HG03469 (cell line): Measurements from ENCODE around the gene SH2D2A.

Experiments used
- ATAC-seq: cut with Tn5 transposase; IDR thresholded peaks from one replicate; pipeline ENCODE4 v1.9.1; 2021; ENCODE audit warnings: mild to moderate bottlenecking, moderate library complexity, moderate number of reproducible peaks; ENCODE audit not compliant: unreplicated experiment

Gene SH2D2A

GRCh38 chr1:156848461-156849150, 32.0 kb upstream of the SH2D2A start:
- no peak for ATAC-seq

- no peak for ATAC-seq
These were observed 31.2 kb upstream of the SH2D2A start for GRCh38 chr1:156847591-156848460.

DNA sequence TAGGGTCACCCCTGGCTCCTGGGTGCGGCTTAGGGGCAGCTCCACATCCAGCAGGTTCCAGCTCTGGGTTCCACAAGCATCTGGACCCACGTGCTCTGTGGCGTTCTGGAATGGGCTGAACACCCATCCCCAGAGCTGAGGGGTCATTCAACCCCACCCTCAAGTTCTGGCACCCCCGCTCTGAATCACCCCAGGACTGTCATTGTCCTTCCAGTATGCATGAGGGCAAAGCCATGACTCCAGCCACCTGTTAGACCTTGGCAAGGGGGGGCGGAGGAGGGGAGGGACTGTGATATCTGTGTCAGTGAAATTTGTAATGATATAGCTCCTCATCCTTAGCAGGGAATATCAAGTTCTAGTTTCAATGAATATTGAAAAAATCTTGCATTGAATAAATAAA, 30.0 kb upstream of the SH2D2A start:
- no peak for ATAC-seq

GRCh38 chr1:156845953-156846545, 29.4 kb upstream of the SH2D2A start:
- ATAC-seq: no peak

GRCh38 chr1:156845055-156845952, 28.7 kb upstream of the SH2D2A start:
- no peak for ATAC-seq

DNA sequence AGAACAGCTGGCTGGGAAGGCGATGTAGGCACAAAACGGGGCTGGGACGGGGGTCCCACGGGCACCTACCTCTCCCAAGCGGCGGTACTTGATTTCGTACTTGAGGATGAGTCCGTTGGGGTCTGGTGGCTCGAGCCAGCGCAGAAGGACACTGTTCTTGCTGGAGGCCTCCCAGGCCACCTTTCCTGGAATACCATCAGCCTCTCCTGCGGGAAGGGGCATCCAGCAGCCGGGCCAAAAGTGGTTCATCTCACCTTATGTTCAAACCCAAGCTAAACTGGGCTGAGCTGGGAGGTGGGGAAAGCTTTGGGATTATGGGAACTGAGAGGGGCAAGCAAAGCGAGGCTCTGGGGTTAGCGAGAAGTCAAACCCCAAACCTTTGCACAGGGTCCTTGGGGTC, 28.0 kb upstream of the SH2D2A start:
- ATAC-seq: no peak

DNA sequence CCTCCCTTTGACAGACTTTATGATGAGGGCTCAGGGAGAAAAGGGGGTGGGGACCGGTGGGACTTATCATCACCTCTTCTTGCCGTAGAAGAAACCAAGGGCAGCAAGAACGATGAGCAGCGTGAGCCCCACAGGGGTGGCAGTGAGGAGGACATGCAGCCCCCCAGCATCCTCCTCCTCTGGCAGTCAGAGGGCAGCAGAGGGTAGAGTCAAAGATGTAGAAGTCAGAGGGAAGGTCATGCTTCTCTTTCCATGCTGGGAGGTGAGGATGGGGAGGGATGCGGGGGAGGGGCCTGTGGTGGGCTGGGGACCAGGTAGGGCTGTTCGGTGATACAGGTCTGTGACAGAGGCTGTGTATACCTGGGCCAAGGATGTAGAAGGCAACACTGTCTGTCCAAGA, 27.5 kb upstream of the SH2D2A start:
- no peak for ATAC-seq

DNA sequence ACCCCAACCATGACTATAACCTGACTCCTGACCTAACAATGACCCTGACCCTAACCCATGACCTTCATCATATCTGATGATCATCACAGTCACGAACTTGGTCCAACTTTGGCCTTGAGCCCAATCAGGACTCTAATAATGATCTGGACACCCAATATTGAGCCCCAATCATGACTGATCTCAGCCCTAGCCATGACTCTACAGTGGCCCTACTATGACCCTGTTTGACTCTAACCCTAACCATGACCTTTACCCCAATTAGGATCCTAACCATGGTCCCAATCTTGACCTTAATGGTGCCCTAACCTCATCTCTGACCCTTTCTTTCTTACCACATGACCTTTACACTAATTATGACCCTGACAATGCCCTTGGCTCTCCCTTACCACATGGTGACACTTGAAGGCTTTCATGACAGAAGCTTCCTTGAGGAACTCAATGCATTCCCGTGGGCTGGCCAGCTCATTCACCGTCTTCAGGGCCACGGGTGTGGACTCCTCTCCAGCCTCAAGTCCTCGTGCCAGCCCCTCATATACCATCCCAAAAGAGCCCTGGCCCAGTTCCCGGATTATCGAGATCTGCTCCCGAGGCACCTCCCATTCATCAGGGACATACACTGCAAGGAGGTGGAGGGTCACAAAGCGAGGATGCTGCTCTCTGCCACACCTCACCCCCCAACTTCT, 26.1 kb upstream of the SH2D2A start:
- no peak for ATAC-seq

DNA sequence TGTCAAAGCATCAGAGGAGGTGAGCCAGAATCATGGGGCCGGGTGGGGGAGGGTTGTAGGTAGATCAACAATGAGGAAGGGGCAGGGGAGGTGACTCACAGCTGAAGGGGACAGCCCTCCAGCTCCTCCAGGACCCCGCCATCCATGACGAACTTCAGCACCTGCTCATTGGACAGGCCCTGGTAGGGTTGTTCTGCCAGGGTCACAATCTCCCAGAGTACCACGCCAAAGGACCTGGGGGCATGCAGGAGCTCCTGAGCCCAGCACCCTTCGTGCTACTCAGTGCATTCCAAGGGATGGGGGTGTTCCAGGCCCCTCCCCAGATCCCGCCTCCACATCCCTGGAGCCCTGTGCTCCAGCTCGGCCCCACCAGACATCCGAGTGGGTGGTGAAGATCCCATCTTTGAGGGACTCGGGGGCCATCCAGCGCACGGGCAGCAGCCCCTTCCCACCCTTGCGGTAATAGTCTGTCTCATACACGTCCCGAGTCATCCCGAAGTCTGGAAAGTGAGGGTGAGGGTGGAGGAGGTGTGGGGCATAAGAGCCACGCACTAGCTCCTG, 24.7 kb upstream of the SH2D2A start:
- no peak for ATAC-seq

DNA sequence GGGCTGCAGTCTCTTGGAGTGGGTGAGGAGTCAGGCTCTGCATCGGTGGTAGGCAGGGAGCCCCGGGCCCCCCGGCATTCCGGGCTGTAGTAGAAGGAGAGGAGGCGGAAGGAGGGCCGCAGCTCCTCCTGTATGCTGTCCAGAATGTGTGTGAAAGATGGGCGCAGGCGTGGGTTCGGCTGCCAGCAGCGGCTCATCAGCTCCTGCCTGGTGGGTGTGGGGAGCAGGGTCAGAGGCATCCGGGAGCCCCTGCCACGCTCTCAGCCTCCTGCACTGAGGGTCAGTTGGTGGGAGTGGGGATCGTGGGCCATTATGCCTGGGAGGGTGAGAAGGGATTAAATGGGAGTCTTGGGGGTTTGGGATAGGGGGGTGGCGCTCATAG, 24.2 kb upstream of the SH2D2A start:
- ATAC-seq: no peak

GRCh38 chr1:156840186-156840897, 23.7 kb upstream of the SH2D2A start:
- no peak for ATAC-seq

DNA sequence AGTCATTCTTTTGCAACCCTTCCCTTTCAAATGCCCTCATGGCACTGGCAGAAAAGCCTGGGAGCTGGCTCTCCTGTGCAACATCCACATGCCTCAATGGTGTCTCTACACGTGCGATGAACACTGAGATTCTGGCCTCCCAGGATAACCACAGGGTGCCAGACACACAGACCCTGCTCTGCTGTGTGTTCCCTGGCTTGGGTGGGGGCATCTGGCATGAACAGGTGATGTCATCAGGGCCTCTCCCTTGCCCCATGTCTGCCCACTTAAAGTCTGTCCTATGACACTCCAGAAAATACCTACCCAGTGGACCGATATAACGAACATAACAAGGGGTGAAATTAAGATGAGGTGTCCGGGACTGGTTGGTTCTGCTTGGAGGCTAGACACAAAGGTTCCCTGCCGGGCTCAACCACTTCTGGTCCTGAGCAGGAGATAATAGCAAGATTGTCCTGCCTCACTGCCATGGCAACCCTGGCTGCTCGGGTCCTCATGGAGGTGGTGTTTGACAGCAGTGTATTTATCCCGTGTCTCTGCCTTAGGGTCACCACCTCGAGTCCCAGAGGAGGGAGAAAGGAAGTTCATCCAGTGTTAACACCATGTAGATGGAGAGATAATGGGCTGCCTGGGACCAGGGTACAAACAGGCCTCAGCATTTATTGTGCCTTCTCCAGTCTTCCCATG, 22.9 kb upstream of the SH2D2A start:
- no peak for ATAC-seq

- ATAC-seq: no peak
These were observed 22.3 kb upstream of the SH2D2A start for GRCh38 chr1:156838972-156839371.

- no peak for ATAC-seq
These were observed 20.2 kb upstream of the SH2D2A start for GRCh38 chr1:156836892-156837291.

DNA sequence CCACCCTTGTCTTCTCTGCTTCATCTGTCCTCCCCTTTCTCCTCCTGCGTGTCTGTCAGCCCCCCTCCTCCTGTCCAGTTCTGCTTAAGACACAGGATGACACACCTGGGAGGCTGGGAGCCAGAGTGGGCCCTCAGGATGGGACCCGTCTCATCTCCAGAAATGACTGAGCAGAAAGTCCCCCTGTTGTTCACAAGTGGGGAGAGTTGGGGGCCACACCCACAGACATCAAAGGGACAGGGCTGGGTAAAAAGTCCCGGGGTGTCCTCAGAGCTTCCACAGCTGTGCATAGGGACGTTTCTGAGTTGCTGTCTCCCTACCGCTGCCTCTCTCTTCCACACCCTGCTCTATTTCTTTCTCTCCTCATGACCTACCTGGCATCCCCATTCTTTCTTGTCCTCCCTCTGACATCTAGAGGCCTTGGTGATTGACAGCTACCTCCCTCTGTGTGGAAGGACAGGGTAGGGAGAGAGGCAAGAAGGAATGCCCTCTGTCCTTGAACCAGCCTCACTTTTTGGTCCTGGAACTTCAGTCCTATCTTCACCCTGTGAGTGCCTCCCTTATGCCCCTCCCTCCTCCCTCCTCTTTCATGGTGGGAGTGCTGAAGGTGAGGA, 19.5 kb upstream of the SH2D2A start:
- ATAC-seq: no peak

DNA sequence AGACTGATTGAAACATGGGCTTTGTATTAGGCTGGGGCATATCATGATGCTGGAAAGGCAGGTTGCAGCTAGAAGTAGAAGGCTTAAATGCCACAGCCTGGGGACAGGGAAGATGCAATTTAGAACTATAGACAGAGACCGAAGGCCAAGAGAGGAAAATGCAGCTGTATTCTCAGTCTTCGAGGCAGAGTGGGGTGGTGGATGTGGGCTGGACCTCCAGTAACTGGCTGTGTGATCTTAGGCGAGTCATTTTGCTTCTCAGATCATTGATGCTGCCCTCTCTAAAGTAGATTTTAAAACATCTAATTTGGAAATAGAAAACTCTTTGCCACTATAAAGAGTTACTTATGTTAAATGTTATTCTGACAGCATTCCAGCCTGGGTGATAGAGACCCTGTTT, 17.7 kb upstream of the SH2D2A start:
- ATAC-seq: no peak

- no peak for ATAC-seq
These were observed 17.0 kb upstream of the SH2D2A start for GRCh38 chr1:156833603-156834002.

DNA sequence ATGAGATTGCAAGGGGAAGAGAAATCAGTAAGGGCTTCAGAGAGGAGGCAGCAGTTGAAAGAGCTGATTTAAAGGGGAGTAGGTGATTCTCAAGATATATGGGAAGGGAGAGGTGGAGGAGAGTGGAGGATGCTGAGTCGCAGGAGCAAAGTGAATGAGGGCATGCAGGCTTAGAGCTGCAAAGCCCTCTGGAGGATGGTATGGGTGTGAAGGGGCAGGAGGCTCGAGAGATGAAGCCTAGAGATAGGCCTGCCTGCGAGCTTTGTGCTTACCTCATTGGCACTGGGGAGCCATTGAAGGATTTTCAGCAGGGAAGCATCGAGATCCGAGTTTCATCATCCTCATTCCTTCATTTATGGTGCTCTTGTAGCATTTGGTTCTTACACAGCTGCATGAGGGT, 15.8 kb upstream of the SH2D2A start:
- ATAC-seq: no peak
